KG1 (cell line): ENCODE results near the gene GLDN.
"Not testable (repeated sequence)": the region's sequence is repeated elsewhere in the genome, so short reads cannot be mapped to it uniquely, and the experiment has no call there.

Experiments
- DNase-seq: peaks from one replicate; lab custom pipeline; 2025; lab: John Stamatoyannopoulos, UW

Gene GLDN

DNA sequence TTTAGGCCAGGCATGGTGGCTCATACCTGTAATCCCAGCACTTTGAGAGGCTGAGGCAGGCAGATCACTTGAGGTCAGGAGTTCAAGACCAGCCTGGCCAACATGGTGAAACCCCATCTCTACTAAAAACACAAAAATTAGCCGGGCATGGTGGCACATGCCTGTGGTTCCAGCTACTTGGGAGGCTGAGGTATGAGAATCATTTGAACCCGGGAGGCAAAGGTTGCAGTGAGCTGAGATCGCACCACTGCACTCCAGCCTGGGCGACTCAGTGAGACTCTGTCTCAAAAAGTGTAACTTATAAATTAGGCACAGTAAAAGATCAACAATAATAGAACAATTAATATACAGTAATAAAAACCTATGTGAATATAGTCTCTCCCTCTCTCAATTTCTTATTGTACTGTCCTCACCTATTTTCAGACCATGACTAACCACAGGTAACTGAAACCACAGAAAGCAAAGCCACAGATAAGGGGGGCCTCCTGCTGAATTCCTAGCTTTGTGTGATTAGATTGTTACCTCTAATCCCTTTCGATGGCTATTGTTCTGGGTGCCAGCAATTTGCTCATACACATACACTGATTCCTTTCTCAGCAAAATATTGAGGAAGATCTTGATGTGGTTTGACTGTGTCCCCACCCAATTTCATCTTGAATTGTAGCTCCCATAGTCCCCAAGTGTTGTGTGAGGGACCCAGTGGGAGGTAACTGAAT, 104.7 kb downstream of the GLDN start:
- not testable (repeated sequence) for DNase-seq

DNA sequence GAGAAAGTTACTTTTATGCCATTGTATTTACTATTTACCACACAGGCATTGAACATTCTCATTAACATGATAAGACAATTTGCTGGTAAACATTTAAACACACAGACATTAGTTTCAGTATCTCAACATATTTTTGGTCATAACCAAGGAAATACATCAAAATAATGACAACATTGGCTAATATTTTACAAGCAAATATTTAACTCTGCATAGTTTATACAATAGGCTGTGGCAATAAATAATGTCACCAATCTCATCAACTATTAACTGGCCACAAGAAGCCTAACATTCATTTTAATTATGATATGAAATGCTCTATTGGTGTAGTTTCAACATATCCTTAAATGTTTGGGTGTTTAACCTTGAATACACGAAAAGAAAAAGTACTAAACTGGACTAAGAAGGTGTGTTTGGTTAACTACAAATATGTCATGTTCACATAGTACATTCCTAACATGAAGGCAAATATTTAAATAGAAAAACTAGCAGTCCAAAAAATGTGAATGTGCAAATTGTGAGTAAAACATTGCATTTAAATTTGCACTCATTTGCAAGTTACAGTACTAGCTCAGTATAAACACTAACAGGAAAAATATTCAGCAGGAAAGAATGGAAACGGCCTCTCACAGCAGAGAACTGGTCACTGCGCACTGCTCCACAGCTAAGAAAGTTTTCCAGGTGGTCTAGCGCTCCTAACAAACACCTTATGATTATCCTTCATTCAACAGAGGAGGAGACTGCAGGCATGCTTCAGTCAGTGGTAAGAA, 106.6 kb downstream of the GLDN start:
- no peak for DNase-seq

DNA sequence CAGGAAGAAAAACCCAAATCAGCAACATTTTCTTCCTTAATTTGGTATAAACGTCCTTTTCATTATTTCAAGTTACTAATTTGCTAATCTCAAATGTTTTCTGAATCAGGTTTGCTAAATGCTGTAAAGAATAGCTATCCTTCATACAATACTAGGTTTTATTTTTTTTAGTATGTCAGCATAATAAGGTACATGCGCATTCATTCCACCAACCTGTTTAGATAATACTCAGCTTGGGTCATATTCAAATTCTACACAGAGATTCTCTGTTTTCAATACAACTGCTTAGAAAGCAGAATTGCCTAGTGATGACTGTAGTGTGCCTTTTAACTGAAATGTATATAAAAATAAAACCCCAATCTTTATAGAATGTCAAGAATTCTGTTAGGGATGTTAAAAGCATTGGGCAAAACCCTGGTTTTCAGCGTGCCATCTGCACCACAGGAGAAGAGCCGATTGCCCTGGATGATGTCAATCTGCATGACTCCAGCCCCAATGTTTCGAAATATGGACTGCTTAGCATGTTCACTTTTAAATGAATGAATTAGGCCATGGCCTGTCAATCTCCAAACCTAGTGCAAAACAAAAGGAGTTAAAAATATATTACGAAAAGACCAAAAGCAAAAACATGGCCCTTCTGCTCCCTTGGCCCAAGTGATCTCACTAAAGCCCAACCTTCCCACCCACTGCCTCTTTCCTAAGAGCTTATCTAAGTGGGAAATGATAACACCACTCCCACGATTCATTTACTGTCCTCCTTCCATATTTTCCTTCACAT, 107.4 kb downstream of the GLDN start:
- no peak for DNase-seq

DNA sequence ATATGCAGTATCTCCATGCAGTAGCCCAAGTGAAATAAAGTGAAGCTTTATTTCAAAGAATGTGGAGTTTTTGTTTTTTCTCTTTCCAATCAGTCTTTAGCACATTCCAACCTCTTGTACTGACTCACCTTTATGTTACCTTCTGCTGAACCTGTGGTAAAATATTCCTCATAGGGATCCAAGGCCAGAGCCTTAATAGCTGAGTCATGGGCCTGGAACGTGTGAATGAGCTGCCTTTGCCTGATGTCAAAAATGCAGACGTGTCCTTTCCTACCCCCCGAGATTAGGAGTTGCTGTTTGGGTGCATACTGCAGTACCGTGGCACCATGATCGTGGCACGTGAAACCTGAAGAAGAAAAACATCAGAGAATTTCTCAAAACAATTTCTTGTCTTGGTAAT, 108.5 kb downstream of the GLDN start:
- no peak for DNase-seq
